Measurements from ENCODE around the gene POLR1B. TPM values are rescaled to one million over a fixed set of nuclear protein-coding genes. Genes with fewer than 3 reads are reported as not detected.
"Not testable (repeated sequence)": the region's sequence is repeated elsewhere in the genome, so short reads cannot be mapped to it uniquely, and the experiment has no call there.

The POLR1B gene
- 10 to 100 TPM; 18.2 to 24.6 (median 23.6) TPM for polyA plus RNA-seq (ENCODE audit: insufficient read length in 4 of 4)

- peak; percentile 72 to 78 (median 75) for DNase-seq (ENCODE audit: low read depth in 4 of 4, low spot score in 3 of 4)
These were observed at the start of gene POLR1B for GRCh38 chr2:112542123-112542983. Gene POLR1B, plus strand, starts transcription at chr2:112542465. Its CDS starts 30 bp downstream, at chr2:112542495.

GRCh38 chr2:112493048-112493447 lies 49.2 kb upstream of the POLR1B start:
- no peak for DNase-seq (ENCODE audit: low read depth in 4 of 4, low spot score in 3 of 4)

- DNase-seq (ENCODE audit: low read depth in 4 of 4, low spot score in 3 of 4), result no peak
These were observed 48.2 kb upstream of the POLR1B start for GRCh38 chr2:112493858-112494648.

- no peak for DNase-seq (ENCODE audit: low read depth in 4 of 4, low spot score in 3 of 4)
These were observed 47.4 kb upstream of the POLR1B start for GRCh38 chr2:112494828-112495227.

- DNase-seq (ENCODE audit: low read depth in 4 of 4, low spot score in 3 of 4), result not testable (repeated sequence)
These were observed 46.4 kb upstream of the POLR1B start for GRCh38 chr2:112495878-112496277.

GRCh38 chr2:112500850-112501484 lies 41.3 kb upstream of the POLR1B start:
- not testable (repeated sequence) for DNase-seq (ENCODE audit: low read depth in 4 of 4, low spot score in 3 of 4)

GRCh38 chr2:112509239-112509998 lies 32.8 kb upstream of the POLR1B start:
- not testable (repeated sequence) for DNase-seq (ENCODE audit: low read depth in 4 of 4, low spot score in 3 of 4)

GRCh38 chr2:112516801-112517200 lies 25.5 kb upstream of the POLR1B start:
- DNase-seq (ENCODE audit: low read depth in 4 of 4, low spot score in 3 of 4), result no peak

- no peak for DNase-seq (ENCODE audit: low read depth in 4 of 4, low spot score in 3 of 4)
These were observed 23.5 kb upstream of the POLR1B start for GRCh38 chr2:112518807-112519206.

- no peak for DNase-seq (ENCODE audit: low read depth in 4 of 4, low spot score in 3 of 4)
These were observed 22.8 kb upstream of the POLR1B start for GRCh38 chr2:112519506-112519905.

- no peak for DNase-seq (ENCODE audit: low read depth in 4 of 4, low spot score in 3 of 4)
These were observed 22.0 kb upstream of the POLR1B start for GRCh38 chr2:112520234-112520783.

- DNase-seq (ENCODE audit: low read depth in 4 of 4, low spot score in 3 of 4), result no peak
These were observed 18.9 kb upstream of the POLR1B start for GRCh38 chr2:112523291-112523777.

- not testable (repeated sequence) for DNase-seq (ENCODE audit: low read depth in 4 of 4, low spot score in 3 of 4)
These were observed 18.0 kb upstream of the POLR1B start for GRCh38 chr2:112524276-112524675.

- no peak for DNase-seq (ENCODE audit: low read depth in 4 of 4, low spot score in 3 of 4)
These were observed 13.7 kb upstream of the POLR1B start for GRCh38 chr2:112528541-112528940.

GRCh38 chr2:112529757-112530156 lies 12.5 kb upstream of the POLR1B start:
- DNase-seq (ENCODE audit: low read depth in 4 of 4, low spot score in 3 of 4), result no peak

GRCh38 chr2:112530728-112531127 lies 11.5 kb upstream of the POLR1B start:
- no peak for DNase-seq (ENCODE audit: low read depth in 4 of 4, low spot score in 3 of 4)

GRCh38 chr2:112534826-112535225 lies 7.4 kb upstream of the POLR1B start:
- no peak for DNase-seq (ENCODE audit: low read depth in 4 of 4, low spot score in 3 of 4)

GRCh38 chr2:112536665-112537064 lies 5.6 kb upstream of the POLR1B start:
- DNase-seq (ENCODE audit: low read depth in 4 of 4, low spot score in 3 of 4), result not testable (repeated sequence)

GRCh38 chr2:112539306-112539705 lies 3.0 kb upstream of the POLR1B start:
- no peak for DNase-seq (ENCODE audit: low read depth in 4 of 4, low spot score in 3 of 4)

- no peak for DNase-seq (ENCODE audit: low read depth in 4 of 4, low spot score in 3 of 4)
These were observed 1.4 kb upstream of the POLR1B start for GRCh38 chr2:112540906-112541305.

Measured in left renal pelvis (tissue), 4 donors.